ENCODE data around the gene CHCHD1.

DNA sequence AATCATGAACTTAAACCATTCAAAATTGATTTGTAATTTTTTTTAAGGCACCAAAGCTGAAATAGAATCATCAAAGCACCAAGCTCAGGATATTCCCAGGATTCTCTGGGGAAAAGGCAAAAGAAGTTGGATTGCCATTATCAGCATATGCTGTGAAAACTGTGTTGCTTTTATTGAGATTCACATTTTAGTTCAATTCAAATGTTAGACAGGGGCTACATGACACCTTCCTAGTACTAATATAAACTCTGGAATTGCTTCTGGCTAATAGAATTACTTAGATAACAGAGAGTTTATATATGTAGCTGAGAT, 33.8 kb downstream of the CHCHD1 start:
- TF ChIP-seq, protein P1, sequence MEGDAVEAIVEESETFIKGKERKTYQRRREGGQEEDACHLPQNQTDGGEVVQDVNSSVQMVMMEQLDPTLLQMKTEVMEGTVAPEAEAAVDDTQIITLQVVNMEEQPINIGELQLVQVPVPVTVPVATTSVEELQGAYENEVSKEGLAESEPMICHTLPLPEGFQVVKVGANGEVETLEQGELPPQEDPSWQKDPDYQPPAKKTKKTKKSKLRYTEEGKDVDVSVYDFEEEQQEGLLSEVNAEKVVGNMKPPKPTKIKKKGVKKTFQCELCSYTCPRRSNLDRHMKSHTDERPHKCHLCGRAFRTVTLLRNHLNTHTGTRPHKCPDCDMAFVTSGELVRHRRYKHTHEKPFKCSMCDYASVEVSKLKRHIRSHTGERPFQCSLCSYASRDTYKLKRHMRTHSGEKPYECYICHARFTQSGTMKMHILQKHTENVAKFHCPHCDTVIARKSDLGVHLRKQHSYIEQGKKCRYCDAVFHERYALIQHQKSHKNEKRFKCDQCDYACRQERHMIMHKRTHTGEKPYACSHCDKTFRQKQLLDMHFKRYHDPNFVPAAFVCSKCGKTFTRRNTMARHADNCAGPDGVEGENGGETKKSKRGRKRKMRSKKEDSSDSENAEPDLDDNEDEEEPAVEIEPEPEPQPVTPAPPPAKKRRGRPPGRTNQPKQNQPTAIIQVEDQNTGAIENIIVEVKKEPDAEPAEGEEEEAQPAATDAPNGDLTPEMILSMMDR (IDR thresholded peaks at IDR 0.05; ENCODE audit: borderline replicate concordance, extremely low read depth, low read length, poor library complexity, severe bottlenecking): no peak
- no peak for TF ChIP-seq EZH2 (IDR thresholded peaks at IDR 0.05; ENCODE audit: borderline replicate concordance, low read depth, low read length, severe bottlenecking)
